22Rv1 (cell line): ENCODE measurements around the gene SAMD4A.

Experiments used
- H3K27ac ChIP-seq: fragments of 450-650 bp; 2 replicates; pipeline ENCODE4 v1.5.1; 2017
- ZFX ChIP-seq: fragments of 450-650 bp; IDR thresholded peaks from 2 replicates; pipeline ENCODE4 v1.6.1; 2017; ENCODE audit warnings: antibody characterized with exemption, borderline replicate concordance
- TF ChIP-seq, protein P1 (sequence below): fragments of 450-650 bp; IDR thresholded peaks from 2 replicates; pipeline ENCODE4 v1.5.1; 2017; ENCODE audit warnings: mild to moderate bottlenecking

The SAMD4A gene

DNA sequence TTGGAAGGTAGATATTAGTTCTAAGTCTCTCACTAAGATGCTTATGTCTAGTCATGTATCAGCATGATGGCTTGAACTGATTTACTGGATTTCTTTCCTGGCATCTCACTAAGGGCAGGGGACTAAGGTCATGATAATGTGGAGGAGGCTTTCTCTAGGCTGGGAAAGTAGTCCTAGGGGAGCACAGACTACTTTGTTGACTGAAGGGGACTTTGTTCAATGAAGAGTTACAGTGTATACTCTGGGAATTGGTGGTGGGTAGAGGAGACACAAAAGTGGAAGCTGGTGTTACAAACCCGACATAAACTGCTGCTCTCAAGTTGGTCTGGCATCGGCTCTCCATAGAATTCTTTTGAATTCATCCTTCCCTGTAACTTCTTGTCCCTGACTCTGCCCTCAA lies 75.2 kb downstream of the SAMD4A start:
- TF ChIP-seq, protein P1, sequence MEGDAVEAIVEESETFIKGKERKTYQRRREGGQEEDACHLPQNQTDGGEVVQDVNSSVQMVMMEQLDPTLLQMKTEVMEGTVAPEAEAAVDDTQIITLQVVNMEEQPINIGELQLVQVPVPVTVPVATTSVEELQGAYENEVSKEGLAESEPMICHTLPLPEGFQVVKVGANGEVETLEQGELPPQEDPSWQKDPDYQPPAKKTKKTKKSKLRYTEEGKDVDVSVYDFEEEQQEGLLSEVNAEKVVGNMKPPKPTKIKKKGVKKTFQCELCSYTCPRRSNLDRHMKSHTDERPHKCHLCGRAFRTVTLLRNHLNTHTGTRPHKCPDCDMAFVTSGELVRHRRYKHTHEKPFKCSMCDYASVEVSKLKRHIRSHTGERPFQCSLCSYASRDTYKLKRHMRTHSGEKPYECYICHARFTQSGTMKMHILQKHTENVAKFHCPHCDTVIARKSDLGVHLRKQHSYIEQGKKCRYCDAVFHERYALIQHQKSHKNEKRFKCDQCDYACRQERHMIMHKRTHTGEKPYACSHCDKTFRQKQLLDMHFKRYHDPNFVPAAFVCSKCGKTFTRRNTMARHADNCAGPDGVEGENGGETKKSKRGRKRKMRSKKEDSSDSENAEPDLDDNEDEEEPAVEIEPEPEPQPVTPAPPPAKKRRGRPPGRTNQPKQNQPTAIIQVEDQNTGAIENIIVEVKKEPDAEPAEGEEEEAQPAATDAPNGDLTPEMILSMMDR: no peak
- TF ChIP-seq ZFX: no peak

DNA sequence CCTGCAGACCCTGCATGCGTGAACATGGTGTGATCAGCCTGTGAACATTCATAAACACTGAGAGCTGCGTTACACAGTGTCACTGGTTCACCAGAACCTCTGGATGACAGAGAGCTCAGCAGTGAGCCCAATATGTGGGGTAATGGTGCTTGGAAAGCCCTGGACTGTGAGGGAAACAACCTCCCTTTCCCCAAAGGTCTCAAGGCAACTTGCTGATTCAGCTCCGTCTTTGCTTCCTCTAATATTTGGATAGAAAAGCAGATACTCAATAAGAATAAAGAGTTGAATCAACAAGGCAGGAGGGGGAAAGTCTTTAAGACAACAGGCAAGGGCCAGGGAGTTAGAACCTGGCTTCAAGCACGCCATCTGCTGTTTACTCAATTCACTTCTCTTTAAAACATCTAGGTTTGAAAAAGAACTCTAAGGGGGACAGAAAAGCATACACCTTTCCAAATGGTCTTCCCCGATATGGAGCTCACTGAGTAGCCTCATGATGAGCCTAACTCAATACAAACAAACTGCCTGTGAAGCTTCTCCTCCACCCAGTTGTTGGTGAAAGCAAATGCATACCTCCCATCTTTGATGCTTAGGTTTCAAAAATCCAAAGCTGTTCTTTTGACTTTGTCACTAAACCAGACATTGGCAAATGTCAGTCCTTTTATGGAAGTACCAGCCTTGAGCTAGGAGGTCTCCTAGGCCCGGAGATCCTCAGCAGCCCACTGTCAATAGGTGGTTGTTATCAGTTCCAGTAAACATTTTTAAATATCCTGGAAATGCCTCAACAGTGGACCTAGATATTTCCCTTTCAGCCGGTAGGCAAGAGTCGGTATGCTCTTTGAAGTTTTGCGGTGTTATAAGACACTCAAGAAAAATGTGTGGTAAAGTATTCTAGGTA lies 76.1 kb downstream of the SAMD4A start:
- no peak overlapping the region for H3K27ac ChIP-seq
- TF ChIP-seq ZFX: no peak
- TF ChIP-seq, protein P1: no peak

More for the DNA sequence above, 75.2 kb downstream of the SAMD4A start:
- H3K27ac ChIP-seq: no peak overlapping the region

DNA sequence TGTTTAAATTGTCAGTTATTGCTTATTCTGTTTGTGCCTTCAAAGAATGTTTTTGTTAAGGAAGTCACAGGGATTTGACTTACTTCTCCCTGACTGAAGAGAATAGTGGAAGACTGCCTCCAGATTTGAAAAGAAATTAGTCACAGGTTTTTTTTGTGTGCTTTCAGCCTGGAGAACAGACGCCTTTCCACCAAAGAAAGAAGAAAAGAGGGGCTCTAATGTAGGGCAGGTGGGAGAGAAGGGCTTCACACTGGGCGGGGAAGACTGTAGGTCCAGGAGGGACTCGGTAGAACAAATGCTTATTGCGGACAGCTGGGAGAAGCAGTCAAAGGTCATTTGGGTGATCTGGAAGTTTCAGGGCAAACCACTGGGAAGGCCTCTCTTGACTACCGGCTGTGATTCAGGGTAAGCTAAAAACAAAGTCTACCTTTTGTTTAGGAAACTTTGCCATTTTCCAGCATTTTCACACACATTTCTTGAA lies 76.8 kb downstream of the SAMD4A start:
- H3K27ac ChIP-seq: no peak overlapping the region
- no peak for TF ChIP-seq ZFX
- TF ChIP-seq, protein P1: no peak

DNA sequence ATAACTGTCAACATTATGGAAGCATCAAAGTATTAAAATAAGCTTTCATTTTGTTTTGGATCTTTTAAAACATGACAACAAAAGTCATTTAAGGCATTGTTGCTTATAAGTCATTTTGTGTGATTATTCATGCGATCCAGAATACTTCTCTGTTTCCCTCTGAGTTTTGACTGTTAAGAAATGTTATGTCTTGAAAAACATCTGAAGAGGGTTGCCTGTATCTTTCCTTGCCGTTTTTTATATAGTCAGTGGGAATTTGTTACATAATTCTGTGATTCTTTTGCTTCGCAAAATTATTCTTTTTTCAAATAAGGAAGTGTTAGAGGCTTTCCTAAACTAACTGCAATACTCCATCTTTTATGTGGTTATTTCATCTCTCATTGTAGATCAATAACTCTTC lies 78.7 kb downstream of the SAMD4A start:
- TF ChIP-seq, protein P1: no peak
- no peak for TF ChIP-seq ZFX
- no peak overlapping the region for H3K27ac ChIP-seq

DNA sequence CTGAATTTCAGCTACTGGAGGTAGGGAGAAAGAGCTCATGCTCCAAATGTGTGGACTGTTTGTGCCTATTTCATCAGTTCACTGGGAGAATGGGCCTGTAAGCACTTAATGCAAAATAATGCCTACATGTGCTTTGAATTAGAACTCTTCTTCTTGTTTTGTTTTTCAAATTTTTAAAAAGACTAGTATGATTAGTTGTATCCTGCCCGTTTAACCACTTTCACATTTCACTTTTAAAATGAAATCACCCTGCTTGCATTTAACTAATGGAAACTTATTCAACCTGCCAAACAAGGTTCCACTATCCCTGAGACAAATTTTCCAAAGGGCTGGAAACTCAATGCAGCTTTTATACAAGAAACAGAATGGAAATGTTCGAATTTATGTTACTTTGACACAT lies 79.7 kb downstream of the SAMD4A start:
- H3K27ac ChIP-seq: no peak overlapping the region
- TF ChIP-seq, protein P1: no peak
- no peak for TF ChIP-seq ZFX

DNA sequence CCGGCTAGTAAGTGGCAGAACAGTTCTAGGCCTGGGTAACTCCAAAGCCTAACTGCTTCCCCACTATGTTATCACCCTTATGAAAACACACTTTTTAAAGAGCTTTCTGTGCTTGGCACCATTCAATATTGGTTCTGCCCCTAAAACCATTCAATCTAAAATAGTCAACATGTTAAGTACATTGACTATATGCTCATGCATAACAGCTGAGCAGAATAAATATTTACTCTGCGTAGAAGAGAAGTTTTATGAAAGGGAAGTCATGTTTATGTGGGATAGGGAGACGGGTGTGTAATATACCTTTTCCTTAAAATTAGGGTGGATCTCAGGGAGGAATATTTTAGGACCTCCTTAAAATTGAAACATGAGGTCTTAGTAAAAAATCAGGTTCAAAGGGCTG lies 80.5 kb downstream of the SAMD4A start:
- H3K27ac ChIP-seq: no peak overlapping the region
- no peak for TF ChIP-seq ZFX
- TF ChIP-seq, protein P1: no peak

DNA sequence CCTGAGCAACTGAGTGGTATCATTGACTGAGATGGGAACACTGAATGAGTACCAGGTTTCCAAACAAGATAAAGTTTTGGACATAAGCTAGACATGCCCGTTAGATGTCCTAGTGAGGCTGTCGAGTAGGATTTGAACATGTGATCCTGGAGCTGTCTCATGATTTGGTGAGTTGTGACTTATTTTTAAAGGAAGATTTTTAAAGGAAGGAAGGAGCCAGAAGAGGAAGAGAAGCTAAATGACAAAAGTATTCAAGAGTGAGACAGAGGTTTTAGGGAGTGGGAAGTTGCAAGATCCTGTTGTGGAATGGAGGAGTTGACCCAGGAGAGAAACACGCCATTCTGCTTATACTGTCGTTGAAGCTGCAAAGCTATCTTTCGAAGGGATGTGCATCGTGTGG lies 82.1 kb downstream of the SAMD4A start:
- TF ChIP-seq, protein P1: no peak
- TF ChIP-seq ZFX: no peak
- H3K27ac ChIP-seq: no peak overlapping the region
